GM19238 (cell line): ENCODE data around the gene IGSF3.
"Not testable (repeated sequence)": the region's sequence is repeated elsewhere in the genome, so short reads cannot be mapped to it uniquely, and the experiment has no call there.

Source experiments
- DNase-seq: peaks from one replicate; pipeline ENCODE4 v3.0.0; 2011; ENCODE audit warnings: low spot score; ENCODE audit not compliant: insufficient read length

Gene IGSF3

GRCh38 chr1:116631996-116632925 is 35.3 kb downstream of the IGSF3 start:
- not testable (repeated sequence) for DNase-seq

DNA sequence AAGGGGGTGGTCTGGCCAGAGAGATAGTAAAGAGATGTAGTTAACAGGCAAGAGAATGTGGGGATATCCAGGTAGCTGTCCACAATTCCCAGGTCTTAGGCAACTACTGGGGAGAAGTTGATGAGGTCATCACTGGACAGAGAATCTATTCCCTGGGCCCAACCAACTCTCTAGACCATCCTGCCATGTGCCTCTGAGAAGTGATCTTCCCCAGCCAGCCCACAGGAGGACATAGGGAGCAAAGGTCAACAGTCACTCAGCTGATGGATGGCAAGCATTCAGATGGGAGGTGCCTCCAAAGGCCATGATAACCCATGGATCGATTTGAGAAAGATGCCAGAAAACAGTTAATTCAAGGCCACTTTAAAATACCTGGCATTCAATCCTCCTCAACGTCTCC is 36.0 kb downstream of the IGSF3 start:
- not testable (repeated sequence) for DNase-seq

- DNase-seq = not testable (repeated sequence)
These were observed 37.5 kb downstream of the IGSF3 start for GRCh38 chr1:116630057-116630456.

DNA sequence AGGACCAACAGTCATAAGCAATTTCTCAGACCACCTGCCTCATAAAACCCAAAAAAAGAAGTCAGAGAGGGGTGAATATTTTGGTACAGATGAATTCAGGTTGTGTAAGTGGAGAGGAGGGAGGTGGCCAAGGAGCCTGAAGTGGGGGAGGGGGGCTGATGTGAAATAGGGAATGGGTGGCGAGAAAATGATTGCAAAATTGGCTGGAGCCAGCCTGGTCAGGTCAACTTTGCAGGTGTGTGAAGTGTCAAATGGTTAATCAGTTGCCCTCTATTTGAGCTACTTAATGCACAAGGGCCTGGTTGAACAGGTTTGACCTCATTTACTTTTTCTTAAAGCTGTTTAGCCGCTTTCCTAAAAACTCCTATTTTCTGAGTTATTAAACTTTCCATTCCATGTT is 38.1 kb downstream of the IGSF3 start:
- DNase-seq = not testable (repeated sequence)

GRCh38 chr1:116628448-116628847 is 39.1 kb downstream of the IGSF3 start:
- DNase-seq = no peak

DNA sequence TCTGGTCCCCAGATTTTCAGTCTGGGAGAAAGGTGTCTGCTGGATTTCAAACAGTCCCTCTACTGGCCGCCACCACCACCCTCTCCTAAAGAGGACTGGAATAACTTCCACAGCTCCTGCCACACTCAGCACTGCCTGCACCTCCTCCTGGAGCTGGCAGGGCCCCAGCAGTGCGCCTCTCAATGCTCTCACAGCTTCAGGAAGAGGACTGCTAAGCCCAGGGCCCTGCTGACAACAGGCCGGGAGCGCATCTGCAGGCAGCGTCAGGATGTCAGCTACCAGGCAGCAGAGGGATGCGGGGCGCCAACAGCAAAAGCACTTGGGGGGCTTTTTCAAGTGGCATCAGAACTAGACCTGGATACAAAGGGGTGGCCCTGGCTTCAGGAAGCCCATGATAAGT is 40.2 kb downstream of the IGSF3 start:
- not testable (repeated sequence) for DNase-seq

DNA sequence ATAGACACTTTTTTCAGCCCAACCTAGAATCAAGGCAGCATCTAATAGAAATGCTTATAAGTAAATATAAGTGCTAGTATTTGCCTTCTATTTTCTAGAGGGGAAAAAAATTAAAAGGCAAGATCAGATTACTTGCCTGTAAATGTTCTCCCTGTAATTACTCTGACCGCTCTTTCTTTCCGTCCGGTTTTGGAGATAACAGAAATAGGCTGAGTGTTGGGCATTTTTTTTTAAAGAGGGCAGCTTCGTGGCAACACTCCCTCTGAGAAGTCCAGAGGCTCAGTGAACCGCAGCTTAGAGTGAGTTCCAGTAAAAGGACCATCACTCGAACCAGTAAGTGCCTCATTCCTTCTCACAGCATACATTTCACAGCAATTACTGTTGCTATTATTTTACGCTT is 40.6 kb downstream of the IGSF3 start:
- not testable (repeated sequence) for DNase-seq

DNA sequence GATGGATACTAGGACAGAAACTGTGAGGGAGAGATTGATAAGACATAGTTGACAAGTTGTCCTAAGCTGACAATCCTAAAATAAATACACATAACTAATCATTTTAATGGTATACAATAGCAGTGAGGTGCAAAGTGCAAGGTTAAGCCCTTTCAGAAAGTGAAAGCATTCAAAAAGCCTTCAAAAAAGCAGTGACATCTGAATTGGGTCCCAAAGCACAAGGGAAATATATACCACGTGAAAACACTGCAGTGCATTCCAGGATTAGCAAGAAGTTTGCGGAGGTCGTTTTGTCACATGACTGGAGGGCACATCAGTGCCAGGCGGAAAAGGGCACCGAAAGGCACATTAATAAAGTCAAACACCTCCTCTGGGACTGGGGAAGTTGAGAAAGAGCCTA is 42.4 kb downstream of the IGSF3 start:
- not testable (repeated sequence) for DNase-seq

DNA sequence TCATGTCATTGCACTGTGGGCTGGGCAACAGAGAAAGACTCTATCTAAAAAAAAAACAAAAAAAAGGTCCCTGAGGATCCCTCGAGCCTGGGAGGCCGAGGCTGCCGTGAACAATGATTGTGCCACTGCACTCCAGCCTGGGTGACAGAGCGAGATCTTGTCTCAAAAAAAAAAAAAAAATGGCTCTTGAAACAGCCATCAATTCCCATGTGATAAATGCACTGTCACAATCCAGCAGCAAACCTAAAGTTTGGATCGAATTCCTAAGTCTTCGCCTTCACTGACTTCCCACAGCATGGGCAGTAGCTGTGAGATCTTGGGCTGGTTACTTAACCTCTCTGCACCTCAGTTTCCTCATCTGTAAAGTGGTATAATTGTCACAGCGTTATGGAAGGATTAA is 43.5 kb downstream of the IGSF3 start:
- no peak for DNase-seq

DNA sequence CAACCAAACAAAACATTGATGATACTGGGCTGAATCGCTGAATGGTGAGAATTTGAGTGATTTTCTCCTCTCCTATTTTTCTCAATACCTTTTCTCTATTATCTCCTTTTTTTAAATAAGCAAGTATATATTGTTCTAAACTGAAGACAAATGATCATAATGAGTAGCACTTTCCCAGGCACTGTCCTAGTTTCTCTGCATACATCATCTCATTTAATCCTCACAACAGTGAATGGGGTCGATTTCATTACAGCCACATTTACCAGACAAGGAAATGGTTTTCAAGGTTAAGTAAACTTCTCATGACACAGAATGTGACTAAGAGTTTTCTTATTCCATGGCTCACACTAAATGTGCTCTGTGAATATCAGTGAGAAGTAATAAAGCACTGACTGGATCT is 45.0 kb downstream of the IGSF3 start:
- DNase-seq = not testable (repeated sequence)

GRCh38 chr1:116621756-116622155 is 45.8 kb downstream of the IGSF3 start:
- not testable (repeated sequence) for DNase-seq

DNA sequence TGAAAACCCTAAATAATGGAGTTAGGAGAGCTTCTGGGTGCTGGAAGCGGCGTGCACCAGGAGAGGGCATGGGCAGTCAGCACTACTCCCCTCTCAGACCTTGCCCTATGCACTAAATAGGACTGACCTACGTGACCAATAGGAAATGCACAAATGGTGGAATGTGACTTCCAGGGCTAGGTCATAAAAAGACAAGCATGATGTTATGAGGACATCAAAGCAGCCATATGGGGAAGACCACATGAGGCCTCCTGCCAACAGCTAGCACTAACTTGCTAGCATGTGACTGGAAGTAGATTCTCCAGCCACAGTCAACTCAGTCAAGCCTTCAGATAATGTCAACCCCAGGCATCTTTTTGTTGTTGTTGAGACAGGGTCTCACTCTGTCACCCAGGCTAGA is 47.1 kb downstream of the IGSF3 start:
- not testable (repeated sequence) for DNase-seq

- not testable (repeated sequence) for DNase-seq
These were observed 48.4 kb downstream of the IGSF3 start for GRCh38 chr1:116619106-116619505.

DNA sequence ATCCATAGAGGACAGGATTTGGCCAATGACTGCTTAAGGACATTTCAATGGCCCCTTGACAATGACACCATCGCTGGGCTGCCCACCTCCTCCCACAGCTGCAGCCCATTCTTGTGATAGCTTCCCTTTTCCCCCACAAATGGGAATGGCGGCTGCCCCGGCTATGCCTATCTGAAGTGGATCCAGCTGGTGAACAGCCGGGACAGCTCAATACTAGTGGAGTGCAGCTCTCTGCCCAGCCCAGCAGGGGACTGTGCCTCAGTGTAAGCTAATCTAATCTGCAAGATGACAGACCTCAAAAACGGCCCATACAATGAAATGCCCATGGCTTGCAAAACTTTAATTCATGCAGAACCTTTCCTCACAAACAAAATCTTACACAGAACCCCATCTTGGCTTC is 49.7 kb downstream of the IGSF3 start:
- not testable (repeated sequence) for DNase-seq

DNA sequence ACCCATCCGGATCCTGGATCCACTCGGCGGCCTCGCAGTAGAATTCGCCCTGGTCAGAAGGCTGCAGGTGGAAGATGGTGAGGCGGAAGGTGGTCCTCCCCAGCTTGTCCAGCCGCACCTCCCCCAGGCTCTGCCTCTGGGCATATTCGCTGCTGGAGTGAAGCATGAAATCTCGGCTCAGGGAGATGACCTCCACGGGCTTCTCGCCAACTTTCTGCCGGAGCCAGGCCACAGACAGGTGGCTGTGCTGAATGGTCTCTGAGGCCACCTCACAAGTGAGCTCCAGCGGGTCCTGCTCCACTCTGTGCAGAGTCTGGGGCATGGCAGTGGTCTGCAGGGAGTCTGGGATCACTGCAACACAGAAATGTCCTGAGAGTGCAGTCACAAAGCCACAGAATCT is 53.7 kb downstream of the IGSF3 start:
- not testable (repeated sequence) for DNase-seq

- DNase-seq = not testable (repeated sequence)
These were observed 57.6 kb downstream of the IGSF3 start for GRCh38 chr1:116609801-116610371.

- DNase-seq = not testable (repeated sequence)
These were observed 58.7 kb downstream of the IGSF3 start for GRCh38 chr1:116608841-116609240.

- DNase-seq = not testable (repeated sequence)
These were observed 59.4 kb downstream of the IGSF3 start for GRCh38 chr1:116608151-116608550.

DNA sequence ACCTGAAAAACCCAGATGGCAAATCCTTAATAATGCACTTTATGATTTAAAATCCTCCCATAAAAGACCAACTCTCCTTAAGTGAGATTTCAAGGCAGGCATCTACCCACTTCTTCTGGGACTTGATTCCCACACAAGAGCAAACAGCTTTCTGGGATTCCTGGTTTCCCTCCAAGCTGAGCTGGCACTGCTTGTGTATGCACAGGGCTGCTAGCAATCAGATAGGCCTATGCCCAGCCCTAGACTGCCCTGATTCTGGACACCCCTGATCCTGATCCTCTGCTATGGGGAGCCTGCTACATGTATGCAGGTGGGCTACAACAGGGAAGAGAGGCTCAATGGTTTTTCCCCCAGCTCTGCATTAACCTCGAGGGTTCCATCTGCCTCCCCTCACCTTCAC is 60.1 kb downstream of the IGSF3 start:
- not testable (repeated sequence) for DNase-seq

DNA sequence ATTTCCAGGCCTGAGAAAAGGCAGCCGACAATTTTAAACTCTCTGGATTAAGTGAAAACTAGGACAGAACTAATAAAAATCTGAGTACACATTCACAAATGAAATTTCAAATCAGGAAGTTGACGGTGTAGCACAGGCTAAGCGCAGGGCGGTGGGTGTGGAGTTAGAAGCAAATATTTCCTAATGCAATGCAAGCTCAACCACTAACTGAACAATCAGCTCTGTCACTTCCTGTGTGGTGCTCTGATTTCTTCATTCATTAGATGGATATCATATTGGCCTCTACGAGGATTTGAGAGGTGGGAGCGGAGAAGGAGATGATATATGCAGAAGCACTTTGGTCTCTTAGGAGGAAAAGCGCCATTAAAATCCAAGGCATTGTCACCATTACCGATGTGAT is 61.5 kb downstream of the IGSF3 start:
- DNase-seq = not testable (repeated sequence)

DNA sequence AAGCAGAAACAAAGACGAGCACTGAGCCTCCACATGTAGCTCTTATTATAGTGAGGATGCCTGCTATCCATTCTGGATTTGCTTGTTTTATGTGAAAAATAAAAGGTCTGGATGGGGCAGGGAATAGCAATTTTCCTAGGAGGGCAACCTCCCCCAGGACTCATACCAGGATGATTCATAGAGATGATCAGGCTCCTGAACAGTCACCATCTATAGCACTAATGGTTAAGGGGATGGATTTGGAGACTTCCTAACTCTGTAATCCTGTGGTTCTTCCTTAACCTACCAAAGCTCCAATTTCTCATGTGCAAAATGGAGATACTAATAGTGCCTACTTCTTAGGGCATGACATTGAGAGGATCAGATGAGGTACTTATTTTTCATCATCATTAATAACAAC is 62.2 kb downstream of the IGSF3 start:
- DNase-seq = no peak

- not testable (repeated sequence) for DNase-seq
These were observed 63.1 kb downstream of the IGSF3 start for GRCh38 chr1:116604408-116604807.

- DNase-seq = not testable (repeated sequence)
These were observed 63.9 kb downstream of the IGSF3 start for GRCh38 chr1:116603646-116604045.
